Ovary (tissue), 9 donors: ENCODE results near the gene KCNN3. TPM values are rescaled to one million over a fixed set of nuclear protein-coding genes. Genes with fewer than 3 reads are reported as not detected.

ENCODE experiments used
- DNase-seq, 5 donors: peaks; one replicate each; pipeline ENCODE4 v3.0.0-alpha.2; 2019 to 2020
- H3K27ac ChIP-seq, 2 donors: fragments of 200-600 bp; one replicate each; pipeline versions ENCODE4 v1.5.1 to v1.8.0; 2019 to 2022
- H3K27me3 ChIP-seq: fragments of 200-600 bp; one replicate; pipeline ENCODE4 v1.8.0; 2022
- H3K36me3 ChIP-seq: fragments of 200-600 bp; sonication (generic); one replicate; pipeline ENCODE4 v1.5.1; 2019
- H3K4me1 ChIP-seq: one replicate; pipeline ENCODE4 v1.8.1; 2013; ENCODE audit warnings: mild to moderate bottlenecking, moderate library complexity; ENCODE audit not compliant: insufficient read depth
- H3K4me3 ChIP-seq: fragments of 200-600 bp; sonication (generic); one replicate; pipeline ENCODE4 v1.5.1; 2017
- H3K9me3 ChIP-seq, 2 donors: fragments of 200-600 bp in 1 of 2; sonication (generic) in 1 of 2; one replicate each; pipeline versions ENCODE4 v1.5.1 to v1.8.1; 2013 to 2019; ENCODE audit warnings: mild to moderate bottlenecking in 1 of 2, moderate library complexity in 1 of 2
- EP300 ChIP-seq: sonication (generic); formaldehyde crosslinking; IDR thresholded peaks from one replicate; pipeline ENCODE4 v1.6.1; 2017; ENCODE audit warnings: antibody characterized with exemption
- POLR2A ChIP-seq: fragments of 450-650 bp; IDR thresholded peaks from one replicate; pipeline ENCODE4 v1.6.1; 2017; ENCODE audit warnings: antibody characterized with exemption, mild to moderate bottlenecking, moderate library complexity
- WGBS, 3 donors: extraction: QIAGEN DNeasy Blood & Tissue Kit in 1 of 3; methylation state at CpG; one replicate each; pipeline versions ENCODE4 v1.1.5 to v1.1.7; 2013 to 2017; 5-methylcytosine and 5-hydroxymethylcytosine counted together
- intact Hi-C, 4 donors: fragments of 100-400 bp; cut with DNase I; formaldehyde crosslinking; loops; one replicate each; pipeline versions ENCODE4 v1.11.0 to v1.15.1; 2022 to 2023
- polyA plus RNA-seq, 2 donors: library from polyadenylated mRNA; stranded (reverse); fragments of 200-250 nt in 1 of 2; fragments of 350-450 nt in 1 of 2; fragmentation: Illumina TruSeq in 1 of 2; extraction: RNeasy Lipid Tissue Mini Kit (QIAGEN cat#74804) in 1 of 2; gene quantifications; one replicate each; pipeline ENCODE4 v1.2.3, GENCODE V29; 2013 to 2014
- total RNA-seq, 7 donors: library from RNA; depleted of rRNA in 2 of 7; stranded (reverse); fragments of >200 nt in 2 of 7; fragmentation: NEBNext Ultra II Directional in 3 of 7; extraction: Animal tissue kit (Norgen Biotek cat#: 25700) in 3 of 7; gene quantifications; one replicate each; pipeline versions ENCODE4 v1.1.0 to v1.2.4, GENCODE V29; 2016 to 2023
- TF ChIP-seq, protein P1 (sequence below), 3 donors: fragments of 450-650 bp in 2 of 3; fragments of 200-600 bp in 1 of 3; IDR thresholded peaks; one replicate each; pipeline versions ENCODE4 v1.5.1 to v1.8.0; 2016 to 2022; ENCODE audit warnings: antibody characterized with exemption in 3 of 3, mild to moderate bottlenecking in 1 of 3
- donor health status: DM: no; HTN: no; CAD: no; lungs with moderate emphysema.
- donor health status: DM: no; HTN: no; CAD: no.
- donor health status: Bipolar disorder and iron deficiency.
- donor health status: DM: yes; HTN: yes; CAD: no.
- donor health status: DM: no; HTN: no; CAD: no.
- donor health status: DM: yes; HTN: yes; CAD: no.

The KCNN3 gene
- total and polyA plus RNA-seq, 9 donors, result 0.71 to 6.1 (median 1.7) TPM

GRCh38 chr1:154703170-154703569 lies 166.9 kb downstream of the KCNN3 start:
- DNase-seq, result no peak
- no peaks in the 10 kb centered on the region for H3K4me1 ChIP-seq
- intact Hi-C loops, result no loop called here
- H3K36me3 ChIP-seq, result no peaks in the 10 kb centered on the region
- TF ChIP-seq POLR2A, result no peak
- no peak for TF ChIP-seq EP300
- TF ChIP-seq, protein P1, sequence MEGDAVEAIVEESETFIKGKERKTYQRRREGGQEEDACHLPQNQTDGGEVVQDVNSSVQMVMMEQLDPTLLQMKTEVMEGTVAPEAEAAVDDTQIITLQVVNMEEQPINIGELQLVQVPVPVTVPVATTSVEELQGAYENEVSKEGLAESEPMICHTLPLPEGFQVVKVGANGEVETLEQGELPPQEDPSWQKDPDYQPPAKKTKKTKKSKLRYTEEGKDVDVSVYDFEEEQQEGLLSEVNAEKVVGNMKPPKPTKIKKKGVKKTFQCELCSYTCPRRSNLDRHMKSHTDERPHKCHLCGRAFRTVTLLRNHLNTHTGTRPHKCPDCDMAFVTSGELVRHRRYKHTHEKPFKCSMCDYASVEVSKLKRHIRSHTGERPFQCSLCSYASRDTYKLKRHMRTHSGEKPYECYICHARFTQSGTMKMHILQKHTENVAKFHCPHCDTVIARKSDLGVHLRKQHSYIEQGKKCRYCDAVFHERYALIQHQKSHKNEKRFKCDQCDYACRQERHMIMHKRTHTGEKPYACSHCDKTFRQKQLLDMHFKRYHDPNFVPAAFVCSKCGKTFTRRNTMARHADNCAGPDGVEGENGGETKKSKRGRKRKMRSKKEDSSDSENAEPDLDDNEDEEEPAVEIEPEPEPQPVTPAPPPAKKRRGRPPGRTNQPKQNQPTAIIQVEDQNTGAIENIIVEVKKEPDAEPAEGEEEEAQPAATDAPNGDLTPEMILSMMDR (IDR thresholded peaks at IDR 0.05), result no peak
- no peaks in the 10 kb centered on the region for H3K9me3 ChIP-seq
- no peak overlapping the region for H3K4me3 ChIP-seq
- 6 to 14% (median 10%) methylated on average over 5 of the region's 5 CpGs for WGBS, 3 donors
- no peak overlapping the region for H3K27ac ChIP-seq
- no peaks in the 10 kb centered on the region for H3K27me3 ChIP-seq

GRCh38 chr1:154698320-154699096 lies 171.6 kb downstream of the KCNN3 start:
- 75 to 81% (median 79%) methylated on average over 4 of the region's 4 CpGs for WGBS, 3 donors
- no peak overlapping the region for H3K27ac ChIP-seq

DNA sequence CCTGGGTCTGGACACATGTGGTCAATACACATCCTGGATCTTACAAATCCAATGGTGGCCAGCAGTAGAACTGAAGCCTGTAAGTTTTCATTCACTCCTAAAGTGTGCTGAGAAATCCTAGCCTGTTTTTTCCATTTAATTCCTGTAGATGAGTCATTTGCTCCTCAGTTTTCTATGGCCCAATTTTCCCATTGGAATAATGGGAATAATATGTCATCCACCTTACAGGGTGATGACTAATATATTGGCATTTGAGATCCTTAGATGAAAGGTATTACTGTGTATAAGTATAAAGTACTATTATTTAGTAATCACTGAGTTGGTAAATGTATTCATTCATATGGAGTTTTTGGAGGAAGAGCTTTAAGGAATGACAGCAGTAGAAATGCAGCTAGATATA lies 172.4 kb downstream of the KCNN3 start:
- H3K27me3 ChIP-seq, result no peaks in the 10 kb centered on the region
- no peak overlapping the region for H3K4me3 ChIP-seq
- DNase-seq, result no peak
- H3K36me3 ChIP-seq, result no peaks in the 10 kb centered on the region
- no peak overlapping the region for H3K27ac ChIP-seq
- no peaks in the 10 kb centered on the region for H3K9me3 ChIP-seq
- H3K4me1 ChIP-seq, result no peaks in the 10 kb centered on the region
- no peak for TF ChIP-seq POLR2A
- no peak for TF ChIP-seq EP300
- TF ChIP-seq, protein P1 (IDR thresholded peaks at IDR 0.05), result no peak
- intact Hi-C loops, result loop anchor here in 1 of 4 donors (10.0 kb wide), 1 partner anchor 63 kb away; no protein-coding TSS in a partner anchor

More at GRCh38 chr1:154698320-154699096, 171.6 kb downstream of the KCNN3 start:
- no peaks in the 10 kb centered on the region for H3K4me1 ChIP-seq
- intact Hi-C loops, result loop anchor here in 1 of 4 donors (10.0 kb wide), 1 partner anchor 64 kb away; no protein-coding TSS in a partner anchor
- DNase-seq, result no peak
- no peaks in the 10 kb centered on the region for H3K36me3 ChIP-seq
- no peaks in the 10 kb centered on the region for H3K27me3 ChIP-seq
- H3K9me3 ChIP-seq, result no peaks in the 10 kb centered on the region
- no peak for TF ChIP-seq POLR2A
- TF ChIP-seq, protein P1 (IDR thresholded peaks at IDR 0.05), result no peak
- no peak overlapping the region for H3K4me3 ChIP-seq

DNA sequence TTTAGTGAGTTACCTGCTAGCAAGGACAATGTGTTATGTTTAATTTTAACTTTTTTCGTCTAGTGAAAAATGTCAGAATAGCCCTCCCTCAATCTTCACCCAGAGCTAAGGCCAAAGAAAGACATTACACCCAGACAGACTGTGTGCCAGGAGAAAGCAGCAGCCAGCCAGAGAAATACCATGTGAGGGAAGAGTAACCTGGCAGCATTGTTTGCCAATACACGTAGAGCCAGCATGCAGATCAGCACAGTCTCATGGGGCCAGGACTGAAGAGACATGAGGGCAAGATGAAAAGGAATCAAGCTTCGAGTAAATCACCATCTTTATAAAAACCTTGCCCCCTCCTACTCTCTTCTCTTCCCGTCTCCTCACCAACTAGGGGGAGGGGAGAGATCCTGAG lies 173.6 kb downstream of the KCNN3 start:
- intact Hi-C loops, result loop anchor here in 1 of 4 donors (10.0 kb wide), 1 partner anchor 62 kb away; no protein-coding TSS in a partner anchor
- no peaks in the 10 kb centered on the region for H3K9me3 ChIP-seq
- TF ChIP-seq POLR2A (no peak), EP300 (no peak)
- TF ChIP-seq, protein P1 (IDR thresholded peaks at IDR 0.05), result no peak
- whole genome bisulfite sequencing, 3 donors, result 58 to 63% (median 60%) methylated on average over 4 of the region's 4 CpGs
- H3K4me1 ChIP-seq, result no peaks in the 10 kb centered on the region
- H3K36me3 ChIP-seq, result no peaks in the 10 kb centered on the region
- no peak overlapping the region for H3K27ac ChIP-seq
- no peak overlapping the region for H3K4me3 ChIP-seq
- DNase-seq, result no peak
- H3K27me3 ChIP-seq, result no peaks in the 10 kb centered on the region
